A549 (cell line): ENCODE results near the gene LMBR1L. TPM values are rescaled to one million over a fixed set of nuclear protein-coding genes. Genes with fewer than 3 reads are reported as not detected.

Experiments
- ATAC-seq, 2 experiments: fragments of 200-7000 bp in 1 of 2; fragments of >200 bp in 1 of 2; cut with Nextera tagmentation in 1 of 2; cut with Tn5 transposase in 1 of 2; 3 replicates each; pipeline versions ENCODE4 v1.8.0 to v1.9.1; 2018 to 2020; ENCODE audit warnings: mild to moderate bottlenecking in 1 of 2, moderate library complexity in 1 of 2
- CTCF ChIA-PET: fragments of 300-600 bp; sonication (Branson Sonifier 250); formaldehyde crosslinking; extraction: SDS; loops from one replicate; lab custom pipeline; 2021; ENCODE audit warnings: antibody characterized with exemption, inconsistent platforms; lab: Yijun Ruan, JAX
- POLR2A ChIA-PET: fragments of 350-600 bp; formaldehyde crosslinking; extraction: SDS; loops from one replicate; lab custom pipeline; 2021; ENCODE audit warnings: antibody characterized with exemption, inconsistent platforms; lab: Yijun Ruan, JAX
- DNase-seq, 2 experiments: peaks; one replicate each; pipeline versions ENCODE4 v3.0.0 to v3.0.0-alpha.2; 2011 to 2016; ENCODE audit warnings: low read depth in 1 of 2, low spot score in 1 of 2
- FAIRE-seq: peaks from 2 replicates; lab custom pipeline; 2011; peaks lifted over from hg19 to GRCh38; lab: Jason Lieb, UNC
- H3K27ac ChIP-seq, 2 experiments: fragments of >200 bp; sonication (Bioruptor Twin); formaldehyde crosslinking; 3 replicates each; pipeline ENCODE4 v1.5.1; 2016 to 2017
- H3K4me1 ChIP-seq: fragments of >200 bp; sonication (Bioruptor Twin); formaldehyde crosslinking; 3 replicates; pipeline ENCODE4 v1.6.1; 2016
- H3K4me2 ChIP-seq: fragments of >200 bp; sonication (Bioruptor Twin); formaldehyde crosslinking; 3 replicates; pipeline ENCODE4 v1.6.1; 2016
- H3K4me3 ChIP-seq: fragments of >200 bp; sonication (Bioruptor Twin); formaldehyde crosslinking; 3 replicates; pipeline ENCODE4 v1.5.1; 2016
- H3K9me3 ChIP-seq: fragments of >200 bp; sonication (Bioruptor Twin); formaldehyde crosslinking; 3 replicates; pipeline ENCODE4 v1.6.1; 2016
- BCL3 ChIP-seq: fragments of >200 bp; sonication (Bioruptor Twin); formaldehyde crosslinking; IDR thresholded peaks from 3 replicates; pipeline ENCODE4 v1.6.1; 2016
- CEBPB ChIP-seq, 2 experiments: fragments of >200 bp in 1 of 2; sonication (Bioruptor Twin) in 1 of 2; formaldehyde crosslinking in 1 of 2; IDR thresholded peaks; 2 replicates each; pipeline ENCODE4 v1.6.1; 2012 to 2016
- CHD2 ChIP-seq: fragments of 150-350 bp; IDR thresholded peaks from 2 replicates; pipeline ENCODE4 v1.6.1; 2014; ENCODE audit warnings: low read length; ENCODE audit not compliant: partially characterized antibody
- CHD4 ChIP-seq: fragments of 200-600 bp; sonication (generic); IDR thresholded peaks from 2 replicates; pipeline ENCODE4 v1.6.1; 2016; ENCODE audit warnings: antibody characterized with exemption, mild to moderate bottlenecking, borderline replicate concordance
- EHF ChIP-seq: fragments of 250-450 bp; sonication (Bioruptor Pico); IDR thresholded peaks from 2 replicates; pipeline ENCODE4 v1.5.0; 2020; ENCODE audit warnings: mild to moderate bottlenecking
- FOSB ChIP-seq: fragments of 250-450 bp; sonication (Bioruptor Pico); IDR thresholded peaks from 2 replicates; pipeline ENCODE4 v1.5.0; 2020; ENCODE audit warnings: mild to moderate bottlenecking, moderate library complexity
- FOSL2 ChIP-seq, 2 experiments: fragments of 450-650 bp in 1 of 2; fragments of >200 bp in 1 of 2; sonication (Bioruptor Twin) in 1 of 2; formaldehyde crosslinking; IDR thresholded peaks; 2 replicates each; pipeline versions ENCODE4 v1.5.0 to v1.6.1; 2016 to 2020; ENCODE audit warnings: mild to moderate bottlenecking in 1 of 2, moderate library complexity in 1 of 2
- FOXS1 ChIP-seq: fragments of 250-450 bp; sonication (Bioruptor Pico); IDR thresholded peaks from 2 replicates; pipeline ENCODE4 v1.5.0; 2020; ENCODE audit warnings: mild to moderate bottlenecking, moderate library complexity
- HDAC2 ChIP-seq: fragments of 200-600 bp; sonication (generic); IDR thresholded peaks from 2 replicates; pipeline ENCODE4 v1.6.1; 2016
- HES2 ChIP-seq: fragments of >200 bp; sonication (Bioruptor Twin); formaldehyde crosslinking; IDR thresholded peaks from 2 replicates; pipeline ENCODE4 v1.6.1; 2016
- HOXB13 ChIP-seq: fragments of 250-450 bp; sonication (Bioruptor Pico); IDR thresholded peaks from 2 replicates; pipeline ENCODE4 v1.5.0; 2020; ENCODE audit warnings: low read depth, mild to moderate bottlenecking, moderate library complexity
- KDM5A ChIP-seq: fragments of 200-600 bp; sonication (generic); IDR thresholded peaks from 2 replicates; pipeline ENCODE4 v1.6.1; 2016; ENCODE audit warnings: antibody characterized with exemption, mild to moderate bottlenecking
- MAFK ChIP-seq: fragments of 450-650 bp; IDR thresholded peaks from 2 replicates; pipeline ENCODE4 v1.6.1; 2014; ENCODE audit not compliant: partially characterized antibody
- MAZ ChIP-seq: fragments of 150-350 bp; IDR thresholded peaks from 2 replicates; pipeline ENCODE4 v1.6.1; 2014; ENCODE audit warnings: antibody characterized with exemption, low read depth, low read length, borderline replicate concordance
- MYC ChIP-seq: IDR thresholded peaks from 2 replicates; pipeline ENCODE4 v1.6.1; 2012; ENCODE audit warnings: mild to moderate bottlenecking, inconsistent platforms, low read length, improper control_type of control experiment, borderline replicate concordance
- NFE2L2 ChIP-seq: fragments of 150-350 bp; conservative IDR thresholded peaks from 2 replicates; pipeline ENCODE4 v1.6.1; 2014; ENCODE audit warnings: low read length
- PBX3 ChIP-seq: IDR thresholded peaks from 2 replicates; pipeline ENCODE4 v1.6.1; 2012
- PHF8 ChIP-seq: fragments of 200-600 bp; sonication (generic); IDR thresholded peaks from 2 replicates; pipeline ENCODE4 v1.6.1; 2016; ENCODE audit warnings: low read depth, mild to moderate bottlenecking, antibody characterized with exemption, moderate library complexity, borderline replicate concordance
- POLR2A ChIP-seq: IDR thresholded peaks from 2 replicates; pipeline ENCODE4 v1.6.1; 2012; ENCODE audit warnings: mild to moderate bottlenecking, low read length
- POLR2AphosphoS2 ChIP-seq: conservative IDR thresholded peaks from 2 replicates; pipeline ENCODE4 v1.6.1; 2012; ENCODE audit warnings: low read length, improper control_type of control experiment, inconsistent platforms
- RAD21 ChIP-seq, 2 experiments: fragments of >200 bp in 1 of 2; sonication (Bioruptor Twin) in 1 of 2; formaldehyde crosslinking in 1 of 2; IDR thresholded peaks in 1 of 2; conservative IDR thresholded peaks in 1 of 2; 2 replicates in 1 of 2; 3 replicates in 1 of 2; pipeline ENCODE4 v1.6.1; 2012 to 2018; ENCODE audit warnings: inconsistent platforms in 1 of 2
- TFCP2L1 ChIP-seq: fragments of 250-450 bp; sonication (Bioruptor Pico); IDR thresholded peaks from 2 replicates; pipeline ENCODE4 v1.5.0; 2021; ENCODE audit warnings: mild to moderate bottlenecking
- WGBS: methylation state at CpG from one replicate; pipeline ENCODE4 v1.1.6; 2017; ENCODE audit errors: missing lambda C conversion rate; 5-methylcytosine and 5-hydroxymethylcytosine counted together
- polyA plus RNA-seq, 4 experiments: library from polyadenylated mRNA; depleted of rRNA in 3 of 4; stranded (reverse); fragments of >200 nt; fragmentation: RNase III in 1 of 4; extraction: RNeasy Plus Mini Kit Qiagen cat#74134 plus additional on column Dnase treatment in 1 of 4; gene quantifications; 2 replicates in 3 of 4; 3 replicates in 1 of 4; pipeline ENCODE4 v1.2.3, GENCODE V29; 2011 to 2017
- TF ChIP-seq, protein P1 (sequence below): fragments of 250-450 bp; sonication (Bioruptor Pico); IDR thresholded peaks from 2 replicates; pipeline ENCODE4 v1.5.0; 2021; ENCODE audit warnings: mild to moderate bottlenecking, moderate library complexity, borderline replicate concordance
- TF ChIP-seq, protein P2 (sequence below): fragments of 250-450 bp; sonication (Bioruptor Pico); IDR thresholded peaks from 2 replicates; pipeline ENCODE4 v1.5.0; 2020; ENCODE audit warnings: low read depth, mild to moderate bottlenecking, moderate library complexity

Gene LMBR1L
- polyA plus RNA-seq, 2 of the 4 experiments (the other 2 are of a cell fraction) = 16.7 to 25.1 TPM

- H3K4me2 ChIP-seq = peak overlapping the region; percentile 96
- peak overlapping the region; percentile 81 for H3K4me3 ChIP-seq
- FAIRE-seq (no peak), ATAC-seq (no peak), DNase-seq (no peak)
- no peaks in the 10 kb centered on the region for H3K9me3 ChIP-seq
- ChIA-PET CTCF (interaction anchor here (0.8 to 2.7 kb wide), 9 partner anchors 14 to 63 kb away, joined by 3 to 12 read pairs (median 4); no protein-coding TSS in a partner anchor), POLR2A (interaction anchor here (0.9 to 2.2 kb wide), 2 partner anchors 10 to 14 kb away, joined by 4 to 7 read pairs; no protein-coding TSS in a partner anchor)
- 17% methylated on average over 5 of the region's 5 CpGs for WGBS
- peak overlapping the region; percentile 94 to 99 for H3K27ac ChIP-seq
- TF ChIP-seq HDAC2 (no peak), CHD4 (no peak), KDM5A (no peak), RAD21 (conservative IDR thresholded peaks at IDR 0.05 in 1 of 2, IDR thresholded peaks at IDR 0.05 in 1 of 2) (no peak), EHF (CRISPR knock-in tag) (no peak), MAFK (no peak), PBX3 (no peak), CHD2 (no peak), MYC (no peak), HES2 (no peak), NFE2L2 (no peak), MAZ (no peak), TFCP2L1 (no peak), POLR2AphosphoS2 (no peak), BCL3 (no peak), FOSB (CRISPR knock-in tag) (no peak), FOXS1 (no peak), CEBPB (IDR thresholded peaks at IDR 0.05) (no peak)
- TF ChIP-seq, protein P1, sequence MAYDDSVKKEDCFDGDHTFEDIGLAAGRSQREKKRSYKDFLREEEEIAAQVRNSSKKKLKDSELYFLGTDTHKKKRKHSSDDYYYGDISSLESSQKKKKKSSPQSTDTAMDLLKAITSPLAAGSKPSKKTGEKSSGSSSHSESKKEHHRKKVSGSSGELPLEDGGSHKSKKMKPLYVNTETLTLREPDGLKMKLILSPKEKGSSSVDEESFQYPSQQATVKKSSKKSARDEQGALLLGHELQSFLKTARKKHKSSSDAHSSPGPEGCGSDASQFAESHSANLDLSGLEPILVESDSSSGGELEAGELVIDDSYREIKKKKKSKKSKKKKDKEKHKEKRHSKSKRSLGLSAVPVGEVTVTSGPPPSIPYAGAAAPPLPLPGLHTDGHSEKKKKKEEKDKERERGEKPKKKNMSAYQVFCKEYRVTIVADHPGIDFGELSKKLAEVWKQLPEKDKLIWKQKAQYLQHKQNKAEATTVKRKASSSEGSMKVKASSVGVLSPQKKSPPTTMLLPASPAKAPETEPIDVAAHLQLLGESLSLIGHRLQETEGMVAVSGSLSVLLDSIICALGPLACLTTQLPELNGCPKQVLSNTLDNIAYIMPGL = no peak
- TF ChIP-seq, protein P2, sequence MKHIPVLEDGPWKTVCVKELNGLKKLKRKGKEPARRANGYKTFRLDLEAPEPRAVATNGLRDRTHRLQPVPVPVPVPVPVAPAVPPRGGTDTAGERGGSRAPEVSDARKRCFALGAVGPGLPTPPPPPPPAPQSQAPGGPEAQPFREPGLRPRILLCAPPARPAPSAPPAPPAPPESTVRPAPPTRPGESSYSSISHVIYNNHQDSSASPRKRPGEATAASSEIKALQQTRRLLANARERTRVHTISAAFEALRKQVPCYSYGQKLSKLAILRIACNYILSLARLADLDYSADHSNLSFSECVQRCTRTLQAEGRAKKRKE (CRISPR knock-in tag) = no peak
- peaks cover 34% of the 10 kb centered on the region for H3K4me1 ChIP-seq
These were observed 52.1 kb downstream of the LMBR1L start for GRCh38 chr12:49058366-49059044.

DNA sequence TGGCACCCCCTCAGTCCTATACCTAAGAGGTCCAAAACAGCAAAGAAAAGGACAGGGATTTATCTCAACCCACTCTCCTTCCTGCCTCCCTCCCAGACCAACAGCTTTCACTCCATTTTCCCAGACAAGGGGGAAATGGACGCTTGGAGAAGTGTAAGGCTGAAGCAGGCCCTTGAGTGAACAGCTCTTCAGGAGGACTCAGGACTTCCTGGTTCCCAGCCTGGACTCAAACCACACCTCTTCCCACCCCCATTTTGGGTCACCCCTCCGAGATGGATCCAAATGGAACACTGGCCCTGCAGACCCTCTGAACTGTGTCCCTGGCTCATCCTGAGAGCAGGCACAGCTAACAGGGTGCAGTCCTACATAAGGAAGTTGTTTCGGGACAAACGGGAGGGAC lies 52.8 kb downstream of the LMBR1L start:
- FAIRE-seq = no peak
- CTCF ChIA-PET = interaction anchor here (0.6 to 2.7 kb wide), 8 partner anchors 15 to 81 kb away, joined by 3 to 12 read pairs (median 4); no protein-coding TSS in a partner anchor
- 17% methylated on average over 4 of the region's 4 CpGs for WGBS

More for the DNA sequence above, 52.8 kb downstream of the LMBR1L start:
- DNase-seq (no peak), ATAC-seq (no peak)
- TF ChIP-seq HOXB13 (CRISPR knock-in tag) = no peak
- no peak for TF ChIP-seq POLR2A
- no peak for TF ChIP-seq KDM5A
- no peak for TF ChIP-seq FOSL2 (IDR thresholded peaks at IDR 0.05)
- TF ChIP-seq FOSL2 (CRISPR knock-in tag; IDR thresholded peaks at IDR 0.05) = no peak
- TF ChIP-seq PHF8 = no peak
- Histone ChIP-seq H3K4me2 (peak overlapping the region; percentile 96), H3K27ac (peak overlapping the region; percentile 6 to 99; a peak in 3 of 6 replicates), H3K9me3 (no peaks in the 10 kb centered on the region), H3K4me1 (peaks cover 34% of the 10 kb centered on the region), H3K4me3 (peak overlapping the region; percentile 81)
- POLR2A ChIA-PET = no interaction called here
